SU-DHL-6 (cell line): ENCODE results near the gene AKR7A3.
"Not testable (repeated sequence)": the region's sequence is repeated elsewhere in the genome, so short reads cannot be mapped to it uniquely, and the experiment has no call there.

Experiments used
- H2AFZ ChIP-seq: fragments of 200-600 bp; sonication (generic); 2 replicates; pipeline ENCODE4 v1.6.1; 2014; ENCODE audit warnings: low read depth, mild to moderate bottlenecking, moderate library complexity, mixed read lengths, antibody characterized with exemption, low read length; ENCODE audit not compliant: severe bottlenecking
- H3F3A ChIP-seq: fragments of 200-600 bp; shearing (Covaris generic); 2 replicates; pipeline ENCODE4 v1.6.0; 2016; ENCODE audit warnings: antibody characterized with exemption, mild to moderate bottlenecking; ENCODE audit not compliant: insufficient read depth
- H3K27ac ChIP-seq: fragments of 200-600 bp; sonication (generic); 2 replicates; pipeline ENCODE4 v1.5.1; 2016; ENCODE audit warnings: low read depth, mild to moderate bottlenecking, low read length, moderate library complexity, mixed read lengths
- H3K27me3 ChIP-seq: fragments of 200-600 bp; sonication (generic), shearing (Covaris generic); 2 replicates; pipeline ENCODE4 v1.6.0; 2014; ENCODE audit warnings: mild to moderate bottlenecking, low read length
- H3K36me3 ChIP-seq: fragments of 200-600 bp; sonication (generic); 2 replicates; pipeline ENCODE4 v1.6.1; 2014; ENCODE audit warnings: mild to moderate bottlenecking, low read length, mixed read lengths
- H3K4me2 ChIP-seq: fragments of 300-600, 200-600 bp; shearing (Covaris generic), sonication (generic); 2 replicates; pipeline ENCODE4 v1.6.0; 2014; ENCODE audit warnings: low read length, low read depth, mild to moderate bottlenecking; ENCODE audit not compliant: poor library complexity, severe bottlenecking
- H3K4me3 ChIP-seq: fragments of 200-600 bp; sonication (generic); 2 replicates; pipeline ENCODE4 v1.5.1; 2014; ENCODE audit warnings: antibody characterized with exemption, low read length, mild to moderate bottlenecking, mixed read lengths; ENCODE audit not compliant: insufficient read depth, poor library complexity, severe bottlenecking
- H3K79me2 ChIP-seq: fragments of 200-600 bp; sonication (generic); 2 replicates; pipeline ENCODE4 v1.6.1; 2014; ENCODE audit warnings: mild to moderate bottlenecking, low read length, moderate library complexity; ENCODE audit not compliant: insufficient read depth
- H3K9ac ChIP-seq: fragments of 200-600 bp; sonication (generic); 2 replicates; pipeline ENCODE4 v1.7.0; 2014; ENCODE audit warnings: mild to moderate bottlenecking, low read length
- H3K9me2 ChIP-seq: fragments of 200-600 bp; sonication (generic); replicated peaks from 2 replicates; pipeline ENCODE4 v1.6.1; 2014; ENCODE audit warnings: low read length; ENCODE audit not compliant: insufficient read depth
- H3K9me3 ChIP-seq: fragments of 200-600 bp; sonication (generic); 2 replicates; pipeline ENCODE4 v1.6.1; 2014; ENCODE audit warnings: low read length, mixed read lengths; ENCODE audit not compliant: insufficient read depth
- H4K20me1 ChIP-seq: fragments of 200-600 bp; sonication (generic); 2 replicates; pipeline ENCODE4 v1.6.1; 2014; ENCODE audit warnings: low read depth, mild to moderate bottlenecking, antibody characterized with exemption, low read length, moderate library complexity, mixed read lengths
- CTCF ChIP-seq: fragments of 200-600 bp; sonication (generic); IDR thresholded peaks from one replicate; pipeline ENCODE4 v1.5.1; 2017; ENCODE audit warnings: antibody characterized with exemption, mild to moderate bottlenecking, low read length, moderate library complexity; ENCODE audit not compliant: insufficient read depth, poor library complexity, severe bottlenecking
- EZH2phosphoT487 ChIP-seq: fragments of 200-600 bp; sonication (generic), shearing (Covaris generic); conservative IDR thresholded peaks from 2 replicates; pipeline ENCODE4 v1.6.1; 2018; ENCODE audit warnings: mild to moderate bottlenecking, antibody characterized with exemption, low read length, moderate library complexity, mixed read lengths

The AKR7A3 gene

DNA sequence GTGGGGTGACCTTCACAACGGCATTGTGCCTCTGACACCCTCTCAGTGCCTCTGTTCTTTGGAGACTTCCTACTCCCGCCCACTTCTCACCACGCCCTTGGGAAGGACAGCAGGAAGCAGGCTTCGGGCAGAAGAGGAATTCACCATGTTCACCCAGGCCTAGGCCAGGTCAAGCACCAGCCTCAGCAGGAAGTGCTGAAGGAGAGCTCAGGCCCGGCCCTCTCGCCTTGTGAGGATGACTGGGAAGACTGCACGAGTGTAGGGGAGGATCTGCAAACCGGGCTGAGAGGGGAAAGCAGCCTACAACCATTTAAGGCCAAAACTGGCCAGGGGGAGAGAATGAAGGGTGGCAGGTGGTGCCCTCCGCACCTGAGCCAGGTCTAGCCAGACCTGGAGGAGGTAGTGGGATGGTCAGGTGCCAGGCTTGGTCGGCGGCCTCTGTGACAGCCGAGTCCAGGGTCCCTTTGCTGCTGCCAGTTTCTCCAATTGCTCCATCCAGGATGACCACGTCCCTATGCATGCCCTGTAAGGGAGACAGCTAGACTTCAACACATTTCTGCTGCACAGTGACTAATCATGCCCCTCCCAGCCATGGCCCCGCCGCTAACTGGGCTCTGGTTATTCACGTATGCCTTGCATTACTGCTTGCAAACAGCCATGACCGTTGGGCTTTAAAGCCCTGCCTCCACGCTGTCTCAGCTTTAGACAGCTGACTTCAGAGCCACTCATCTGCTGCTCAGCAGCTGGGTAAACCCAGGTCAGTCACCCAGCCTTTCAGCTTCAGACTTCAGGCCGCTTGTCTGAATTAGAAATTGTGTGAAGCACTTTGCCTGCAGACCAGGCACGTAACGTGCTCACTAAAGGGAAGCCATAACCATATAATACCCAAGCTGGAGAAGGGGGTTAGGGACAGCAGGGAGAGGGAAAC, 28.1 kb downstream of the AKR7A3 start:
- Histone ChIP-seq H3K9me2 (no peaks in the 10 kb centered on the region), H3K79me2 (peaks cover 4% of the 10 kb centered on the region), H2AFZ (no peak overlapping the region), H3K9me3 (no peaks in the 10 kb centered on the region), H3K4me3 (no peak overlapping the region), H4K20me1 (no peaks in the 10 kb centered on the region), H3K9ac (no peak overlapping the region), H3K4me2 (no peak overlapping the region), H3K27ac (no peak overlapping the region), H3F3A (no peaks in the 10 kb centered on the region), H3K27me3 (no peaks in the 10 kb centered on the region), H3K36me3 (no peaks in the 10 kb centered on the region)
- TF ChIP-seq CTCF (no peak), EZH2phosphoT487 (no peak)

GRCh38 chr1:19258353-19258752, 30.2 kb downstream of the AKR7A3 start:
- no peaks in the 10 kb centered on the region for H3K36me3 ChIP-seq
- no peak overlapping the region for H3K27ac ChIP-seq

GRCh38 chr1:19257178-19257914, 31.2 kb downstream of the AKR7A3 start:
- no peak overlapping the region for H3K9ac ChIP-seq
- no peak overlapping the region for H3K27ac ChIP-seq
- no peaks in the 10 kb centered on the region for H3K9me2 ChIP-seq
- no peaks in the 10 kb centered on the region for H3K27me3 ChIP-seq
- TF ChIP-seq EZH2phosphoT487: no peak
- no peaks in the 10 kb centered on the region for H3F3A ChIP-seq
- H3K4me2 ChIP-seq: no peak overlapping the region
- no peak overlapping the region for H2AFZ ChIP-seq
- H3K79me2 ChIP-seq: peaks cover 35% of the 10 kb centered on the region
- no peaks in the 10 kb centered on the region; the same call in 1 of the 2 replicates for H4K20me1 ChIP-seq
- no peaks in the 10 kb centered on the region for H3K9me3 ChIP-seq
- no peak overlapping the region for H3K4me3 ChIP-seq
- H3K36me3 ChIP-seq: no peaks in the 10 kb centered on the region

More at GRCh38 chr1:19258353-19258752, 30.2 kb downstream of the AKR7A3 start:
- Histone ChIP-seq H3K4me3 (no peak overlapping the region), H3K9me3 (no peaks in the 10 kb centered on the region), H3K27me3 (no peaks in the 10 kb centered on the region), H3K4me2 (no peak overlapping the region), H3K9ac (no peak overlapping the region), H4K20me1 (no peaks in the 10 kb centered on the region; the same call in 1 of the 2 replicates), H3K9me2 (no peaks in the 10 kb centered on the region), H3K79me2 (peaks cover 25% of the 10 kb centered on the region), H2AFZ (no peak overlapping the region), H3F3A (no peaks in the 10 kb centered on the region)
- no peak for TF ChIP-seq CTCF
- TF ChIP-seq EZH2phosphoT487: no peak

- not testable (repeated sequence) for H3K36me3 ChIP-seq, H3K4me2 ChIP-seq
Observed at GRCh38 chr1:19256301-19256700, 32.3 kb downstream of the AKR7A3 start.

More at GRCh38 chr1:19256301-19256700, 32.3 kb downstream of the AKR7A3 start:
- not testable (repeated sequence) for H3F3A ChIP-seq, H3K9ac ChIP-seq, H3K27ac ChIP-seq, H3K9me2 ChIP-seq, H2AFZ ChIP-seq, H3K27me3 ChIP-seq, H3K4me3 ChIP-seq, H3K9me3 ChIP-seq, H4K20me1 ChIP-seq
- H3K79me2 ChIP-seq: peaks cover 44% of the 10 kb centered on the region
